ACC112 (cell line): ENCODE data around the gene CENPX.

Experiments
- H2AFZ ChIP-seq: fragments of 200-600 bp; sonication (generic); one replicate; pipeline ENCODE4 v1.6.0; 2017; ENCODE audit warnings: antibody characterized with exemption, low read length; ENCODE audit not compliant: unreplicated experiment
- H3K27ac ChIP-seq: fragments of 200-600 bp; sonication (generic); 2 replicates; pipeline ENCODE4 v1.5.1; 2014; ENCODE audit warnings: low read depth, mild to moderate bottlenecking, antibody characterized with exemption, low read length, moderate library complexity
- H3K27me3 ChIP-seq: fragments of 200-600 bp; sonication (generic); 2 replicates; pipeline ENCODE4 v1.6.1; 2014; ENCODE audit warnings: mild to moderate bottlenecking, antibody characterized with exemption, low read length, moderate library complexity, mixed read lengths; ENCODE audit not compliant: insufficient read depth
- H3K36me3 ChIP-seq: fragments of 200-600 bp; sonication (generic); 2 replicates; pipeline ENCODE4 v1.6.1; 2016; ENCODE audit warnings: mild to moderate bottlenecking, antibody characterized with exemption, low read length, moderate library complexity, mixed read lengths; ENCODE audit not compliant: insufficient read depth
- H3K4me1 ChIP-seq: fragments of 200-600 bp; sonication (generic); one replicate; pipeline ENCODE4 v1.6.1; 2016; ENCODE audit warnings: low read length, mixed read lengths; ENCODE audit not compliant: insufficient read depth, unreplicated experiment, control insufficient read depth
- H3K4me3 ChIP-seq: fragments of 200-600 bp; sonication (generic); 2 replicates; pipeline ENCODE4 v1.5.1; 2014; ENCODE audit warnings: mild to moderate bottlenecking, low read depth, low read length
- H3K79me2 ChIP-seq: fragments of 200-600 bp; sonication (generic); one replicate; pipeline ENCODE4 v1.6.0; 2016; ENCODE audit warnings: low read length; ENCODE audit not compliant: control insufficient read depth, unreplicated experiment, insufficient read depth

The CENPX gene

DNA sequence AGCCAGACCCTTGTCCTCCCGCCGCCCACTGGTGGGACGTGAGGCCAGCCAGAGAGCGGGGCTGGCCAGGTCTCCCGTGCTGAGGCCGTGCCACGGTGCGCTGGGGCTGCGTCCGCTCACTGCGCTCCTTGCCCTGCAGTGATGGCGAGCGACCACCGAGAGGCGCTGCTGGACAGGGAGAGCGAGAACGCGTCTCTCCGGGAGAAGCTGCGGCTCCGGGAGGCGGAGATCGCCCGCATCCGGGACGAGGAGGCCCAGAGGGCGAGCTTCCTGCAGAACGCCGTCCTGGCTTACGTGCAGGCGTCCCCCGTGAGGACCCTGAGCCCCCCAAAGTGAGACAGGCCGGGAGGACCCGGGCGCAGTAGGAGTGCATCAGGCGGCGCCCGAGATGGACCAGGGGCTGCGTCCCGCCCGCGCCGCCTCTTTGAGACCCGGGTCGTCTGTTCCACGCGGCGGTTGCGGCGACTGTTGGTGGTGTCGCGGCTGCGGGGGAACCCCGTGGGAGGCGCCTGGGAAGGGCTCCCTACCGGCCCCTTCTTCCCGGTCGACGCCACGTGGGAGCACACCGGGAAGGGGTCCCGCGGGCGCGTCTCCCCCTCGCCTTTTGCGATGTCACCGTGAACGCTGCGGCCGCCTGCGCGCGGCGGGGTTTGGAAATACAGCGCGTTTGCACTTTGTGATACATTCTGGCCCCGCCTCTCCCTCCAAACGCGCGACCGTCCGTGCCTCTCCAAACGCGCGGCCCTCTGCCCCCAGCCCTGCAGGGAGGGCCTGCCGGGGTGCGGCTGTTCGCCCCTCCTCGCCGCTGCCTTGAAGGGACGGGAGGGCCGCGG lies 8.0 kb upstream of the CENPX start:
- Histone ChIP-seq H3K4me1 (peaks cover 3% of the 10 kb centered on the region), H3K4me3 (peak overlapping the region; percentile 65), H3K27me3 (no peaks in the 10 kb centered on the region), H3K27ac (no peak overlapping the region), H2AFZ (peak overlapping the region; percentile 33), H3K79me2 (no peaks in the 10 kb centered on the region), H3K36me3 (no peaks in the 10 kb centered on the region)

DNA sequence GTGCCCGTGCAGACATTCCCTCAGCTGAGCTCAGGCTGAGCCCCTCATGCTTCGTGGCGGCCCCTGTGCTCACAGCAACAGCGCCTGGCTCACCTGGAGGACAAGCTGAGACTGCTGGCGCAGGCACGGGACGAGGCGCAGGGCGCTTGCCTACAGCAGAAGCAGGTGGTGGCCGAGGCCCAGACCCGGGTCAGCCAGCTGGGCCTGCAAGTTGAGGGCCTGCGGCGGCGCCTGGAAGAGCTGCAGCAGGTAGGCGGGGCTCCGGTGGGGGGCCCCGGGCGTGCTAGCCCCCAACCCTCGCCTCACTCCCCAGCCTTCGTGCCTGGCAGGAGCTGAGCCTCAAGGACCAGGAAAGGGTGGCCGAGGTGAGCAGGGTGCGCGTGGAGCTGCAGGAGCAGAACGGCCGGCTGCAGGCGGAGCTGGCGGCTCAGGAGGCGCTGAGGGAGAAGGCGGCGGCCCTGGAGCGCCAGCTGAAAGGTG lies 7.4 kb upstream of the CENPX start:
- peaks cover 3% of the 10 kb centered on the region for H3K4me1 ChIP-seq
- no peak overlapping the region for H3K4me3 ChIP-seq
- no peaks in the 10 kb centered on the region for H3K36me3 ChIP-seq
- H2AFZ ChIP-seq = no peak overlapping the region
- H3K27ac ChIP-seq = no peak overlapping the region
- H3K27me3 ChIP-seq = no peaks in the 10 kb centered on the region
- no peaks in the 10 kb centered on the region for H3K79me2 ChIP-seq

DNA sequence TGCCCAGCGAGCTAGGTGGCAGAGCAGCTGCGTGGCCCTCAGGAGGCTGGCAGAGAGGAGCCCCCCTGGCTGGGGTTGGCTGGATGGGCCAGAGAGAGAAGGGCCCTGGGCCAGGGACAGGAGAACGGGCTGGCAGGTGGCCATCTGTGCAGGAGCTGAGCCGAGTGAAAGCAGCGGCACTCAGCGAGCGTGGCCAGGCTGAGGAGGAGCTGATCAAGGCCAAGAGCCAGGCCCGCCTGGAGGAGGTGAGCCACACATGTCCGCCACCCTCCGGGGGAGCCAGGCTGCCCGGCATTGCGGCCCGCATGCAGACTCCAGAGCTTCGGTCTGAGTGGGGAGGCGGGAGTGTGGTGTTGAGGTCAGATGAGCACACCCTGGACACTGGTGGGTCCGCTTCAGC lies 6.7 kb upstream of the CENPX start:
- H2AFZ ChIP-seq = no peak overlapping the region
- H3K27me3 ChIP-seq = no peaks in the 10 kb centered on the region
- no peak overlapping the region for H3K27ac ChIP-seq
- H3K36me3 ChIP-seq = no peaks in the 10 kb centered on the region
- H3K4me1 ChIP-seq = peaks cover 4% of the 10 kb centered on the region
- H3K79me2 ChIP-seq = no peaks in the 10 kb centered on the region
- no peak overlapping the region for H3K4me3 ChIP-seq

DNA sequence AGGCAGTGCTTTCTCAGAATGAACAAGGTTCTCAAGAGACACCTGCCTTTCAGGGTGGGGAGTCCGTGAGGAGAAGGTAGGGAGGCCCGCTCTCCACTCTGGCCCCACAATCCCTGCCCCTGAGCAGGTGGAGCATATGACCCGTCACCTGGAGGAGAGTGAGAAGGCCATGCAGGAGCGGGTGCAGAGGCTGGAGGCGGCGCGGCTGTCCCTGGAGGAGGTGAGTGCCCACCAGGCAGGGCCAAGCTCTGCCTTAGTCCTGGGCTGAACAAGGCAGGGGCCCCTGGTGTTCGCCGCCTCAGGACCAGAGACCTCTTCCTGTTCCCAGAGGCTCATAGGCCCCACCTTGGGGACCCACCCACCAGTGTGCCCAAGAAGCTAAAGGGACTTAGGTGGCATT lies 6.3 kb upstream of the CENPX start:
- Histone ChIP-seq H3K4me1 (peaks cover 8% of the 10 kb centered on the region), H2AFZ (no peak overlapping the region), H3K27ac (no peak overlapping the region), H3K36me3 (no peaks in the 10 kb centered on the region), H3K4me3 (no peak overlapping the region), H3K79me2 (no peaks in the 10 kb centered on the region), H3K27me3 (no peaks in the 10 kb centered on the region)

DNA sequence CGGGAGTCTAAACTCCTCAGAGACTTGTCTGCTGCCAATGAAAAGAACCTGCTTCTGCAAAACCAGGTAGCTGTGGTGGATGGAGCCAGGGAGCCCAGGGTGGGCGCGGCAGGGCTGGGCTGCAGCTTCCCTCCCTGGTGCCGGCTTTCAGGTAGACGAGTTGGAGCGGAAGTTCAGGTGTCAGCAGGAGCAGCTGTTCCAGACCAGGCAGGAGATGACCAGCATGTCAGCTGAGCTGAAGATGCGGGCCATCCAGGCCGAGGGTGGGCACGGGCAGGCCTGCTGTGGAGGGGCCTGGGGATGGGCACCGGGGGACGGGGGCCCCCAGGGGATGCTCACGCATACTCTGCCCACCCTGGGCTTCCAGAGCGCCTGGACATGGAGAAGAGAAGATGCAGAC lies 5.6 kb upstream of the CENPX start:
- Histone ChIP-seq H3K27me3 (no peaks in the 10 kb centered on the region), H3K27ac (no peak overlapping the region), H3K79me2 (no peaks in the 10 kb centered on the region), H3K4me3 (no peak overlapping the region), H3K36me3 (no peaks in the 10 kb centered on the region), H2AFZ (no peak overlapping the region), H3K4me1 (peaks cover 10% of the 10 kb centered on the region)

DNA sequence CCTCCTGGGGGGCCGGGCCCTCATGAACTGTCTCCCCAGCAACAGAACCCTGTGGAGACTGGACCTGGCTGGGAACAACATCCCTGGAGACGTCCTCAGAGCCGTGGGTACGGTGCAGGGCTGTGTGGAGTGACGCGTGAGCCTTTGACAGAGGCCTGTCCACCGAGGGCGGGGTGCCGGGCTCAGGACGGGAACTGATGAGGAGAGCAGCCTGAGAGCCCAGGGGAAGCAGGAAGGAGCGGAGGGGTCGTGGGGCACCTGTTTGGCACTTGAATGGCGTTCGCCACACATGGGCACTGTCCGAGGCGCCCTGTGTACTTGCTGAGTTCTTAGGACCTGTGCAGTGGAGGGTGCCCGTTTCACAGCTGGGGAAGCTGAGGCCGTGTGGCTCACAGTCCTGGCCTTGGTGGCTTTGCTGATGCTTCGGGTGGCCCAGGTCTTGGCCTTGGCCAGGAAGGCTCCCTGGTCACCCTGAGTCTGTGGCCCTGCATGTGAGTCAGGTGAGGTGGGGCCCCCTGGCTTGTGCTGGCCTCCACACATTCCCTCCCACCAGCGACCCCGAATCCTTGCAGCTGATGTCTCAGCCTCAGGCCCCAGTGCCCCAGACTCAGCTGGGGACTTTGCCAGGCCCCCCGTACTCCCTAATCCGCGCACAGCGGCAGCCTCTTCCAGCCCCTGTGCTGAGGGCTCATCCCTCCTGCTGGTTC lies 2.9 kb upstream of the CENPX start:
- no peak overlapping the region for H3K4me3 ChIP-seq
- peaks cover 11% of the 10 kb centered on the region for H3K4me1 ChIP-seq
- no peak overlapping the region for H2AFZ ChIP-seq
- no peaks in the 10 kb centered on the region for H3K36me3 ChIP-seq
- H3K27me3 ChIP-seq = no peaks in the 10 kb centered on the region
- no peaks in the 10 kb centered on the region for H3K79me2 ChIP-seq
- H3K27ac ChIP-seq = no peak overlapping the region

DNA sequence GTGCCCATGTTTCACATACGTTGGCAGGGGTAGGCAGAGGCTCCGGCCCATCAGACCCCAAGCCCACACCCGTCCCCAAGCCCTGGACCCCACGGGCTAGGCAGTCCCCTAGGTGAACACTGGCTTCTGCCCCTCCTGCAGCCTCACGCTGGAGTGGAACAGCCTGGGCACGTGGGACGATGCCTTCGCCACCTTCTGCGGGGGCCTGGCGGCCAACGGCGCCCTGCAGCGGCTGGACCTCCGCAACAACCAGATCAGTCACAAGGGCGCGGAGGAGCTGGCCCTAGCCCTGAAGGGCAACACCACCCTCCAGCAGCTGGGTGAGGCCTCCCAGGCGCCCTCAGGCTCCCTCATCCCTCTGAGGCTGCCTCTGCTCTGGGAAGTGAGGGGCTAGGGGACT lies 2.2 kb upstream of the CENPX start:
- Histone ChIP-seq H3K27me3 (no peaks in the 10 kb centered on the region), H3K27ac (no peak overlapping the region), H3K36me3 (no peaks in the 10 kb centered on the region), H3K4me1 (peaks cover 11% of the 10 kb centered on the region), H3K4me3 (no peak overlapping the region), H2AFZ (no peak overlapping the region), H3K79me2 (no peaks in the 10 kb centered on the region)

DNA sequence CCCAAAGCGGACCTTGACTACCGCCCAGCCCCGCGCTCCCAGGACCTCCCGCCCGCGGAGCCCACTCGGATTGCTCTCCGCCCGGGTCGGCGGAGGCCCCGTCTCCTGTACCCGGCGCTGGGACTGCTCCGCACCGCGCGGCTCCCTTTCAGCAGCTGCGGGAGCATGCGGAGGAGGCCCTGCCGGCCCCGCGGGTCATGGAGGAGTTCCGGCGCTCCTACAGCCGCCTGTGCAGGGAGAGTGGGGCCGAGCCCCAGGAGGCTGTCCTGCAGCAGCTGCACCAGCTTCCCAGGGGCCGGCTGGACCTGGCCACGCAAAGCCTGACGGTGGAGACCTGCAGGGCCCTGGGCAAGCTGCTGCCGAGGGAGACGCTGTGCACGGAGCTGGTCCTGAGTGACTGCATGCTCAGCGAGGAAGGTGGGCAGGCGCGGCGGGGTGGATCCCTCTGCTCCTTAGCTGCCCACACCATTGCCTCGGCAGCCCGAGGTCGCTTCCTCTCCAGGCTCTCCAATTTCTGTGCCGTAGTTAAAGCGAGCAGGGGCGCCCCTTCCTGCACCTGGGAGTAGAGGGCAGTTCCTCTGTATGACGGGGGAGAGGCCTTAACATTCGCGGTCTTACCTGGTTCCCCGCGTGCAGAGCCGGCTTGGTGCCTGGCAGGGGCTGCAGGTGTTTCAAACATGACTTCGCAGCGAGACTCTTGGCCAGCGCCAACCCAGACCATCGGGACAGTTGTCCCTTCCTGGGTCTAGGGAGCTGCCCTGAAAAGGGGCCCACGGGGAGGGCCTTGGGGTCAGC lies 966 bp upstream of the CENPX start:
- H3K79me2 ChIP-seq = no peaks in the 10 kb centered on the region
- H3K4me3 ChIP-seq = peak overlapping the region; percentile 91
- peaks cover 11% of the 10 kb centered on the region for H3K4me1 ChIP-seq
- H3K27ac ChIP-seq = no peak overlapping the region
- H3K36me3 ChIP-seq = no peaks in the 10 kb centered on the region
- no peaks in the 10 kb centered on the region for H3K27me3 ChIP-seq
- peak overlapping the region; percentile 67 for H2AFZ ChIP-seq

DNA sequence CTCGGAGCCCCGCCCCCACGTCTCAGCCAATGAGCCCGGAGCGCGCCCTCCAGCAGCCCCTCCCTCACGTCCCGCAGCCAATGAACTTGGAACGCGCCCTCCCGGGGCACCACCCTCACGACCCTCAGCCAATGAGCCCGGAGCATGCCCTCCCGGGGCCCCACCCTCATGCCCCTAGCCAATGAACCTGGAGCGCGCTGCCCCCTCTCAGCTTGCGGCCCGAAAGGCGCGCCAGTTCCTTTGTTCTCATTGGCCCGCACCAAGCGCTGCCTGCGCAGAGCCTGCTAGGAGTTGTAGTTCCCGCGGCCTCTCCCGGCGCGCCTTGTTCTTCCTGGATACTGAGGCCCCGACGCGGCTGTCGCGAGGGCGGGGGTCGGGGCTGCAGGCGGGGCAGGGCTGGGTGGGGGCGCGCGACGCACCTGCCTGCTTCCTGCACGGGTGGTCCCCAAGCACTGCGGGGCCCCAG lies 336 bp upstream of the CENPX start, which contains the start of gene LRRC45:
LRRC45 (plus strand) TSS at position 325 of the 466 bp plus-strand sequence. CDS start 339 bp downstream, outside the sequence.
- Histone ChIP-seq H3K4me1 (peaks cover 11% of the 10 kb centered on the region), H3K4me3 (peak within 1 kb of the TSS; percentile 91), H3K79me2 (no peaks in the 10 kb centered on the region), H3K36me3 (no peaks in the 10 kb centered on the region), H2AFZ (peak within 1 kb of the TSS; percentile 67), H3K27ac (no peak within 1 kb of the TSS), H3K27me3 (no peaks in the 10 kb centered on the region)

DNA sequence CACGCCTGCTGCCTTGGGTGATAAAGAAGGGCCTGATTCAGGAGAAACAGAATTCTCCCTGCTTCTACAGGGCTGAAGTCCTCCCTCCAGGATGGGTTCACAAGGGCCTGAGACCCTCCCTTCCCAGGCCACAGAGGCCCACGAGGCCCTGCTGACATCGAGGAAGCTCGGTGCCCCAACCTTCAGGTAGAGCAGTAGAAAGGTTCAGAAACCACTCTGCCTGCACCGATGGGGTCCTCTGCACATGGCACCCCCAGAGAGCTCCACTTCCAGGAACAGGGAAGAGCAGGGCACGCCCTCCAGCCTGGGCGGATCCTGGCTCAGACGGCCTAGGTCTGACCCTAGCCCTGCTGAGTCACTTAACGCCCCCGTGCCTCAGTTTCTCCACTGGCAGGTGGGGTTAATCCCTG lies 773 bp downstream of the CENPX start:
- no peaks in the 10 kb centered on the region for H3K79me2 ChIP-seq
- peaks cover 11% of the 10 kb centered on the region for H3K4me1 ChIP-seq
- H2AFZ ChIP-seq = no peak overlapping the region
- H3K36me3 ChIP-seq = no peaks in the 10 kb centered on the region
- peak overlapping the region; percentile 91 for H3K4me3 ChIP-seq
- no peak overlapping the region for H3K27ac ChIP-seq
- no peaks in the 10 kb centered on the region for H3K27me3 ChIP-seq
